Astrocyte of the cerebellum (primary cell): ENCODE results near the gene PRKCG.
"Not testable (repeated sequence)": the region's sequence is repeated elsewhere in the genome, so short reads cannot be mapped to it uniquely, and the experiment has no call there.

Experiments
- DNase-seq: peaks from one replicate; pipeline ENCODE4 v3.0.0-alpha.2; 2011; ENCODE audit warnings: low read depth
- H3K4me3 ChIP-seq: 2 replicates; pipeline ENCODE4 v1.5.1; 2011; ENCODE audit warnings: mild to moderate bottlenecking, low read depth, low read length, moderate library complexity
- CTCF ChIP-seq: IDR thresholded peaks from 2 replicates; pipeline ENCODE4 v1.5.1; 2012; ENCODE audit warnings: low read length, low read depth, moderate library complexity, mild to moderate bottlenecking; ENCODE audit errors: missing control alignments
- in situ Hi-C: cut with HindIII; loops from 2 replicates; pipeline ENCODE4 v1.10.0; 2017; ENCODE audit warnings: low sequenced_read_pairs

The PRKCG gene

GRCh38 chr19:53868091-53868891 lies 13.7 kb upstream of the PRKCG start:
- in situ Hi-C loops, result no loop called here
- TF ChIP-seq CTCF, result no peak
- DNase-seq, result no peak
- peak overlapping the region; percentile 71 for H3K4me3 ChIP-seq

GRCh38 chr19:53868892-53869804 lies 12.8 kb upstream of the PRKCG start:
- peak overlapping the region; percentile 71 for H3K4me3 ChIP-seq

GRCh38 chr19:53869805-53870484 lies 12.1 kb upstream of the PRKCG start:
- H3K4me3 ChIP-seq, result peak overlapping the region; percentile 71
- DNase-seq, in situ Hi-C loops: not testable (repeated sequence)

More at GRCh38 chr19:53868892-53869804, 12.8 kb upstream of the PRKCG start:
- TF ChIP-seq CTCF, result peak; percentile 15
- DNase-seq, result peak; percentile 62
- in situ Hi-C loops, result no loop called here

GRCh38 chr19:53870485-53870844 lies 11.5 kb upstream of the PRKCG start:
- H3K4me3 ChIP-seq, result peak overlapping the region; percentile 71
- no peak for DNase-seq
- no peak for TF ChIP-seq CTCF
- in situ Hi-C loops, result no loop called here

- TF ChIP-seq CTCF, result no peak
- DNase-seq, result no peak
- H3K4me3 ChIP-seq, result no peak overlapping the region
- in situ Hi-C loops, result no loop called here
Measured at GRCh38 chr19:53871454-53871853, 10.5 kb upstream of the PRKCG start.

GRCh38 chr19:53872762-53873161 lies 9.2 kb upstream of the PRKCG start:
- no peak for TF ChIP-seq CTCF
- in situ Hi-C loops, result no loop called here
- no peak overlapping the region for H3K4me3 ChIP-seq
- DNase-seq, result no peak
